K562 (cell line): ENCODE results near the gene GPR42. TPM values are rescaled to one million over a fixed set of nuclear protein-coding genes. Genes with fewer than 3 reads are reported as not detected.

ENCODE experiments used
- ATAC-seq: fragments of 200-7000 bp; cut with Tn5 transposase; 3 replicates; pipeline ENCODE4 v1.9.1; 2020; ENCODE audit warnings: moderate library complexity
- Bru-seq: library from RNA; stranded (reverse); fragments of 400-500 nt; gene quantifications from one replicate; lab custom pipeline; 2021; lab: Mats Ljungman, UMichigan
- BruChase-seq, 2 experiments: library from RNA; stranded (reverse); fragments of 400-500 nt; gene quantifications; one replicate each; lab custom pipeline; 2021; lab: Mats Ljungman, UMichigan
- BruUV-seq: library from RNA; stranded (reverse); fragments of 400-500 nt; replicated peaks from 2 replicates; lab custom pipeline; 2021; lab: Mats Ljungman, UMichigan
- CTCF ChIA-PET: fragments of 300-600 bp; formaldehyde crosslinking; extraction: SDS; loops from one replicate; lab custom pipeline; 2021; ENCODE audit warnings: low intra/inter-chr PET ratio; lab: Yijun Ruan, JAX
- POLR2A ChIA-PET: fragments of 300-600, 350-650 bp; sonication (Branson Sonifier 250); formaldehyde crosslinking; extraction: SDS; loops from one replicate; lab custom pipeline; 2021; ENCODE audit warnings: antibody characterized with exemption, inconsistent platforms; lab: Yijun Ruan, JAX
- DNase-seq, 4 experiments: peaks; one replicate each; pipeline versions ENCODE4 v3.0.0 to v3.0.0-alpha.2; 2011 to 2018; ENCODE audit warnings: low spot score in 3 of 4, mixed read lengths in 3 of 4; ENCODE audit errors: extremely low read depth in 1 of 4
- FAIRE-seq: peaks from 2 replicates; lab custom pipeline; 2011; peaks lifted over from hg19 to GRCh38; lab: Jason Lieb, UNC
- H2AFZ ChIP-seq: 2 replicates; pipeline ENCODE4 v1.6.0; 2011; ENCODE audit warnings: low read depth, low read length, control low read depth, inconsistent platforms
- H3K27ac ChIP-seq: fragments of 200-600 bp; 3 replicates; pipeline ENCODE4 v1.8.0; 2011; ENCODE audit warnings: low read depth, mild to moderate bottlenecking, control low read depth, inconsistent platforms, low read length, moderate library complexity, mixed read lengths; ENCODE audit errors: extremely low read depth
- H3K27me3 ChIP-seq, 2 experiments: fragments of 300-600 bp in 1 of 2; 2 replicates in 1 of 2; 3 replicates in 1 of 2; pipeline versions ENCODE4 v1.6.0 to v1.8.0; 2011; ENCODE audit warnings: inconsistent platforms in 2 of 2, low read length in 2 of 2, mild to moderate bottlenecking in 1 of 2, mixed read lengths in 1 of 2, moderate library complexity in 1 of 2; ENCODE audit not compliant: control insufficient read depth in 2 of 2, insufficient read depth in 2 of 2
- H3K36me3 ChIP-seq: fragments of 300-600 bp; 3 replicates; pipeline ENCODE4 v1.8.0; 2011; ENCODE audit warnings: mild to moderate bottlenecking, low read length, inconsistent platforms; ENCODE audit not compliant: control insufficient read depth, insufficient read depth
- H3K4me1 ChIP-seq, 2 experiments: fragments of 200-600 bp in 1 of 2; replicated peaks in 1 of 2; 2 replicates in 1 of 2; 3 replicates in 1 of 2; pipeline versions ENCODE4 v1.5.1 to v1.8.0; 2011; ENCODE audit warnings: inconsistent platforms in 2 of 2, low read length in 2 of 2, mild to moderate bottlenecking in 1 of 2, mixed read lengths in 1 of 2, moderate library complexity in 1 of 2; ENCODE audit not compliant: control insufficient read depth in 2 of 2, insufficient read depth in 2 of 2
- H3K4me2 ChIP-seq: 2 replicates; pipeline ENCODE4 v1.6.1; 2011; ENCODE audit warnings: low read length, control low read depth, inconsistent platforms, mixed read lengths; ENCODE audit not compliant: insufficient read depth
- H3K4me3 ChIP-seq: fragments of 200-600 bp; sonication (generic), shearing (Covaris generic); 2 replicates; pipeline ENCODE4 v1.5.1; 2016; ENCODE audit warnings: control low read depth, inconsistent platforms
- H3K79me2 ChIP-seq: fragments of 200-600 bp; 3 replicates; pipeline ENCODE4 v1.8.0; 2011; ENCODE audit warnings: low read length, inconsistent platforms; ENCODE audit not compliant: control insufficient read depth, insufficient read depth
- H3K9ac ChIP-seq, 2 experiments: 2 replicates each; pipeline versions ENCODE4 v1.6.0 to v1.6.1; 2011; ENCODE audit warnings: low read depth in 2 of 2, low read length in 2 of 2, control low read depth in 1 of 2, inconsistent platforms in 1 of 2, mild to moderate bottlenecking in 1 of 2, mixed read lengths in 1 of 2; ENCODE audit not compliant: insufficient read depth in 1 of 2
- H3K9me1 ChIP-seq: one replicate; pipeline ENCODE4 v1.6.0; 2011; ENCODE audit warnings: inconsistent platforms, mild to moderate bottlenecking, low read length, moderate library complexity; ENCODE audit not compliant: control insufficient read depth, insufficient read depth
- H3K9me3 ChIP-seq: replicated peaks from 2 replicates; pipeline ENCODE4 v1.5.1; 2011; ENCODE audit warnings: low read depth, low read length, inconsistent platforms; ENCODE audit not compliant: control insufficient read depth, insufficient read depth
- H4K20me1 ChIP-seq: replicated peaks from 2 replicates; pipeline ENCODE4 v1.6.1; 2011; ENCODE audit warnings: low read length, inconsistent platforms, mixed read lengths; ENCODE audit not compliant: control insufficient read depth, insufficient read depth
- NRF1 ChIP-seq, 2 experiments: fragments of 450-650 bp; IDR thresholded peaks in 1 of 2; conservative IDR thresholded peaks in 1 of 2; 2 replicates each; pipeline ENCODE4 v1.6.1; 2014; ENCODE audit warnings: mild to moderate bottlenecking in 2 of 2
- SRF ChIP-seq, 2 experiments: fragments of 250-450, 450-650 bp in 1 of 2; sonication (Bioruptor Pico) in 1 of 2; sonication (generic) in 1 of 2; formaldehyde crosslinking; IDR thresholded peaks; 2 replicates each; pipeline versions ENCODE4 v1.5.0 to v1.5.1; 2020 to 2022; ENCODE audit warnings: mild to moderate bottlenecking in 1 of 2, missing genetic modification reagents in 1 of 2
- UBTF ChIP-seq, 2 experiments: IDR thresholded peaks; 2 replicates each; pipeline ENCODE4 v1.6.1; 2012; ENCODE audit warnings: improper control_type of control experiment in 2 of 2, low read depth in 2 of 2, low read length in 2 of 2, borderline replicate concordance in 1 of 2
- WGBS: fragments of 100-300 bp; shearing (Covaris generic); methylation state at CpG from one replicate; pipeline ENCODE4 v1.1.6; 2016; ENCODE audit warnings: low coverage, mixed read lengths; ENCODE audit not compliant: insufficient coverage; ENCODE audit errors: missing lambda C conversion rate; 5-methylcytosine and 5-hydroxymethylcytosine counted together
- in situ Hi-C: fragments of 300-500 bp; cut with MboI; formaldehyde crosslinking; loops from 4 replicates; pipeline ENCODE4 v1.15.0; 2018; ENCODE audit warnings: inconsistent platforms, mixed read lengths
- intact Hi-C: fragments of 100-400 bp; cut with micrococcal nuclease; formaldehyde crosslinking; loops from 2 replicates; pipeline ENCODE4 v1.14.2; 2022
- long read RNA-seq, 3 experiments: library from polyadenylated mRNA in 2 of 3; library from RNA in 1 of 3; unstranded in 2 of 3; stranded (forward) in 1 of 3; transcript quantifications; one replicate each; pipeline ENCODE4 v2.0.0, GENCODE V29; 2019 to 2022
- polyA minus RNA-seq, 3 experiments: library from RNA; depleted of rRNA, polyadenylated mRNA; stranded (reverse); fragments of >200 nt; gene quantifications; 2 replicates each; pipeline ENCODE4 v1.2.3, GENCODE V29; 2011
- polyA plus RNA-seq, 8 experiments: library from polyadenylated mRNA; depleted of rRNA in 4 of 8; stranded (reverse) in 5 of 8; unstranded in 3 of 8; fragments of >200 nt; fragmentation: Nextera tagmentation in 2 of 8; fragmentation: Illumina TruSeq in 1 of 8; extraction: Ambion mirVana in 2 of 8; extraction: Trizol in 1 of 8; gene quantifications; 2 replicates each; pipeline versions ENCODE4 v1.2.1 to v1.2.3, GENCODE V29; 2011 to 2014; ENCODE audit warnings: inconsistent platforms in 1 of 8, missing spikeins in 1 of 8
- total RNA-seq, 7 experiments: library from RNA; depleted of rRNA in 6 of 7; stranded (reverse); fragments of >200 nt in 6 of 7; fragmentation: Illumina TruSeq in 2 of 7; extraction: Trizol in 2 of 7; gene quantifications; 2 replicates each; pipeline versions ENCODE4 v1.2.1 to v1.2.3, GENCODE V29; 2011 to 2021; ENCODE audit warnings: low replicate concordance in 1 of 7

GPR42 gene
- total RNA-seq (2011; cell fraction: chromatin; rRNA removed; ENCODE audit: low replicate concordance): not detected in 2 replicates
- not detected in 2 replicates for total RNA-seq (2011; cell fraction: nucleolus; rRNA removed)
- not detected in 2 replicates for total RNA-seq (2011; cell fraction: nucleoplasm; rRNA removed)
- total RNA-seq (2014; rRNA removed) (not detected in 2 replicates), total RNA-seq (2014; rRNA removed; fragmentation: Illumina TruSeq; extraction: Trizol) (not detected in 2 replicates), total RNA-seq (2015; rRNA removed; fragmentation: Illumina TruSeq; extraction: Trizol) (not detected in 2 replicates), total RNA-seq (2021) (not detected in 2 replicates), polyA plus RNA-seq (2011; rRNA removed) (not detected in 2 replicates), polyA plus RNA-seq (2014; fragmentation: Illumina TruSeq; extraction: Trizol) (not detected in 2 replicates), polyA plus RNA-seq (2014; fragmentation: Nextera tagmentation; extraction: Ambion mirVana) (not detected), polyA plus RNA-seq (2014; rRNA removed) (not detected in 2 replicates), polyA minus RNA-seq (2011; rRNA and poly(A)+ RNA removed) (not detected in 2 replicates), Bru-seq, nascent RNA (not detected), BruChase-seq, experiment 1, labeled RNA remaining after a 2-hour chase (percentile 14 among the genes with signal in this experiment), BruChase-seq, experiment 2, labeled RNA remaining after a 6-hour chase (not detected)
- not detected in 2 replicates for polyA plus RNA-seq (2011; cell fraction: cytosol; rRNA removed)
- polyA plus RNA-seq (2011; cell fraction: nucleus; rRNA removed): not detected in 2 replicates
- polyA plus RNA-seq (2012): 0.10 TPM in 1 of 2 replicates, not detected in the other
- not detected in 2 replicates for polyA minus RNA-seq (2011; cell fraction: cytosol; rRNA and poly(A)+ RNA removed)
- not detected in 2 replicates for polyA minus RNA-seq (2011; cell fraction: nucleus; rRNA and poly(A)+ RNA removed)
- long read RNA-seq, experiment 1: 0 reads
- long read RNA-seq, experiment 2: 0 reads
- long read RNA-seq, experiment 3: 0 reads

- H3K4me1 ChIP-seq: peaks cover 3 to 6% of the 10 kb centered on the region in 2 experiments; a peak in 2 of 5 replicates
- no peak within 1 kb of the TSS for H2AFZ ChIP-seq
- intact Hi-C loops: no loop called here
- H3K9me3 ChIP-seq: no peaks in the 10 kb centered on the region
- H3K4me2 ChIP-seq: no peak within 1 kb of the TSS
- no peak within 1 kb of the TSS for H3K4me3 ChIP-seq
- 20% methylated on average over 6 of the region's 8 CpGs for WGBS
- peak; percentile 59 to 69 for TF ChIP-seq NRF1 (conservative IDR thresholded peaks at IDR 0.05 in 1 of 2, IDR thresholded peaks at IDR 0.05 in 1 of 2)
- TF ChIP-seq UBTF (IDR thresholded peaks at IDR 0.05; ENCODE audit: borderline replicate concordance in 1 of 2, low read depth in 2 of 2, low read length in 2 of 2): no peak
- TF ChIP-seq SRF (CRISPR knock-in tag; IDR thresholded peaks at IDR 0.05): peak in 1 of 2 experiments; percentile 77; a peak in 2 of 4 replicates
- TF ChIP-seq, all 486 proteins: peak for 2
- no peak for ATAC-seq
- Histone ChIP-seq H3K27ac (no peak within 1 kb of the TSS), H3K36me3 (no peaks in the 10 kb centered on the region), H3K27me3 (peaks cover 4 to 6% of the 10 kb centered on the region in 2 experiments; a peak in 4 of 5 replicates), H4K20me1 (no peaks in the 10 kb centered on the region), H3K9me1 (no peaks in the 10 kb centered on the region), H3K79me2 (no peaks in the 10 kb centered on the region), H3K9ac (no peak within 1 kb of the TSS)
- ChIA-PET POLR2A (no interaction called here), CTCF (no interaction called here)
- DNase-seq: no peak
- in situ Hi-C loops: no loop called here
- no peak for FAIRE-seq
- no TSS peak for BruUV-seq
Observed at GRCh38 chr19:35370722-35371121, at the start of gene GPR42. TSS of gene GPR42 (plus strand) at chr19:35371068. CDS start at chr19:35371360, 292 bp downstream.
